Memory B cell (primary cell): ENCODE data around the gene BCAP29.

Source experiments
- ATAC-seq: fragments of 150-1000 bp; cut with Tn5 transposase; 2 replicates; pipeline ENCODE4 v1.10.0; 2021; ENCODE audit warnings: low read depth, mild to moderate bottlenecking, moderate library complexity
- DNase-seq, 2 donors: peaks; one replicate each; pipeline ENCODE4 v3.0.0; 2022; ENCODE audit warnings: low spot score in 2 of 2
- H3K27ac Mint-ChIP-seq: one replicate; pipeline ENCODE4 v1.8.0; 2022; ENCODE audit warnings: mild to moderate bottlenecking, moderate library complexity, mixed read lengths
- H3K27me3 Mint-ChIP-seq: one replicate; pipeline ENCODE4 v1.8.0; 2022; ENCODE audit warnings: mixed read lengths
- H3K36me3 Mint-ChIP-seq: one replicate; pipeline ENCODE4 v1.8.0; 2022; ENCODE audit warnings: mild to moderate bottlenecking, mixed read lengths
- H3K4me1 Mint-ChIP-seq: one replicate; pipeline ENCODE4 v1.8.0; 2022; ENCODE audit warnings: mixed read lengths
- H3K4me3 Mint-ChIP-seq: one replicate; pipeline ENCODE4 v1.8.0; 2022; ENCODE audit warnings: mild to moderate bottlenecking, moderate library complexity, mixed read lengths
- H3K9me3 Mint-ChIP-seq: one replicate; pipeline ENCODE4 v1.8.0; 2022; ENCODE audit warnings: mixed read lengths

The BCAP29 gene

DNA sequence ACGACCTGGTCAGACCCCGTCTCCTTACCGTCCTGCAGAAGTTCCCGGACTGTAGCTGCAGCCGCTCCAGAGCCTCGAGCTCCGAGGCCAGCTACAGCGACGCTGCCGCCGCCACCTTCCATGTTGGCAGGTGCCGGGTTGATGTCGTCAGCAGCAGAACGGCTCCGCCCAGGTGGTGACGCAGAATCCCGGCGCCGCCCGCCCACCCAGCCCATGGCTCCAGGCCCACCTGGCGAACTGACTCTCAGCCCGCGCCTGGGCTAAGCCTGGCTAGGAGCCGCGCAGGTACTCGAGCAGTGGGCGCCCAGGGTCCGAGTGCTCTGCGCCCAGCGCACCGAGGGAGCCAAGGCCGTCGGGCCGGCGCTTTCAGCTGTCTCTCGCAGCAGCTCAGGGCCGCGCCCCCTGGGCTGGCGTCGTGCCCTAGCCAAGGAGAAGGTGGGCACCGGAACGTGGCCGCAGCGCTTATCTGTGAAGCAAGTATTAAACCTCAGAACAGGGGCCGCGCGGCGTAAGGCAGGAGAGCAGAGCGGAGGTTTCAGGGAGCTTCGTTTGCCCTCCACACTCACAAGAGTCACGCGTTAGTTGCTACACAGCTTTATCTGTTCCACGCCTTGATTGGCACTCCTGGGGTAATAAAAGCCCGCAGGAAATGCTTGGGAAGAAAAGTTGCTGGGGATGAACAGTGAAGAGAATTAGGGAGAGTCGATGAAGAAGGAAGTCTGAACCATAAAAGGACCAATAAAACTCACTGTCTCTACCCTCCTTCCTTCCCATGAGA, 16.1 kb upstream of the BCAP29 start, which contains the start of the genes COG5 and DUS4L:
TSS of gene COG5 (minus strand) at position 146 of the 778 bp plus-strand sequence. CDS start at position 122, 24 bp downstream.
TSS of gene DUS4L (plus strand) at position 197 of the 778 bp plus-strand sequence. CDS start 3,100 bp downstream, outside the sequence.
- Mint-ChIP-seq H3K4me3 (peak within 1 kb of the TSS; percentile 95), H3K36me3 (peaks cover 5% of the 10 kb centered on the region), H3K27ac (peak within 1 kb of the TSS; percentile 84), H3K27me3 (no peaks in the 10 kb centered on the region), H3K4me1 (peaks cover 42% of the 10 kb centered on the region), H3K9me3 (no peaks in the 10 kb centered on the region)
- DNase-seq (peak; percentile 76 to 89), ATAC-seq (peak; percentile 82)

DNA sequence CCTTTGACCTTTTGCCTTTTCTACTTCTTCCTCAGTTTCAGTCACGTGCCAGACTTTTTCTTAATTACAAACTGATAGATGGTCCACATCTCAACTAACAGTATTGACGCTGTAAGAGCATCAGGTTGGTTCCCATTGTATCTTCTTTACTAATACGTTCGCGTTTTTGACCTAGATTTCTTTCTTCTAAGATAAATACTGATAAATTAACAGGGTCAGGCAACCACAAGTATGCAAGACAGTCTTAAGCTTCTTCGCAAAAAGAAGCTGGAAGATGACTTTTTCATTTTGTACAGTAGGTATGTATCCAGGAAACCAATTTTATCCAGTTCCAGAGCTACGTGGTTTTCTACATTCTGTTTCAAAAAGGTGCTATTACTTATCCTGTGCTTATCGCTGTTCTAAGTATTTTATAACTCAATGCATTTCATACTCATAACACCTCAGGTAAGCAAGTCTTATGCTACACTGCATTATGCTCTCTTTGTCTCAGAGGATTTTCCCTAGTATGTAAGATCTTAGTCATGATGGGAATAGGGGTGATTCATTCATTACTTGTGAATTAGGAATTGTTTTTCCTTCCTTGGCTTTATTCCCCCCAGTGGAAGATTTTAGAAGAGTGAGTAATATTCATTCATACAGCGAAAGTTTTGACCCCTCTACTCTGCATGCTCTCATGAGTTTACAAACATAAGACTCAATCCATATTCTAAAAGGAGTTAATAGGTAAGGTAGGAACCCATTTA, 15.3 kb upstream of the BCAP29 start:
- H3K27me3 Mint-ChIP-seq: no peaks in the 10 kb centered on the region
- H3K9me3 Mint-ChIP-seq: no peaks in the 10 kb centered on the region
- peak overlapping the region; percentile 95 for H3K4me3 Mint-ChIP-seq
- ATAC-seq (no peak), DNase-seq (no peak)
- H3K4me1 Mint-ChIP-seq: peaks cover 40% of the 10 kb centered on the region
- H3K27ac Mint-ChIP-seq: peak overlapping the region; percentile 84
- H3K36me3 Mint-ChIP-seq: peaks cover 7% of the 10 kb centered on the region

DNA sequence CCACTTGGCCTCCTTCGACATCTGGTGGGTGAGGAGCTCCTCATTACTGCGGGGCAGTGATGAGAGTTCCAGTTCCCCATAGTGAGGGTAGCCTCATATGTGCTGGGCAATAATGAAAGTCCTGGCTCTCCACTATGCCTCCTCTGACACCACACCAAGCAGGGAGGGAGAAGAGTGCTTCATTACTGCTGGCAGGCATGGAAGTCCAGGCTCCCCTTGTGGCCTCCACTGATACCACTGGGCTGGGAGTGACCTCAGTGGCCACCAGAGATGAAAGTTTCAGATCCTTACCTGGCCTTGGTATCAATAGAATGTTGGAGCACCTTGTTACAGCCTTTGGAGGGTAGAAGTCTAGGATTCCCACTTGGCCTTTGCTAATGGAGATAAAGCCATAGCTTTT, 9.7 kb upstream of the BCAP29 start:
- peaks cover 14% of the 10 kb centered on the region for H3K36me3 Mint-ChIP-seq
- ATAC-seq: no peak
- no peaks in the 10 kb centered on the region for H3K9me3 Mint-ChIP-seq
- H3K4me1 Mint-ChIP-seq: peaks cover 3% of the 10 kb centered on the region
- H3K4me3 Mint-ChIP-seq: no peak overlapping the region
- DNase-seq: no peak
- no peaks in the 10 kb centered on the region for H3K27me3 Mint-ChIP-seq
- H3K27ac Mint-ChIP-seq: no peak overlapping the region

DNA sequence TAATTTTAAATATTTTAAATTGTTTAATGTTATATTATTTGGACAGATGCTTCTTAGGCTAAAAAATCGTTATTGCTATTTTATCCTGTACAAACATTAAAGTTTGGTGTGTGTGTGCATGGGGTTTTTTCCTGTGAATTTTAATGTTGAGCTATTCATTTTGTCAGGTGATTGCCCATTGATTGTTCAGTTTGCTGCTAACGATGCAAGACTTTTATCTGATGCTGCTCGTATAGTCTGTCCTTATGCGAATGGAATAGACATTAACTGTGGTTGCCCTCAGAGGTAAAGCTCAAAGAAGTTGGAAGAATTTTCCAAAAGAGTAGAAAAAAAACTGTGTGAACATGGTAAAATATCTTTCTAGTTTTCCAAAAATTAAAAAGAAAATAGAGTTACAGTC, 6.5 kb upstream of the BCAP29 start:
- H3K9me3 Mint-ChIP-seq: no peaks in the 10 kb centered on the region
- H3K36me3 Mint-ChIP-seq: peaks cover 11% of the 10 kb centered on the region
- DNase-seq (no peak), ATAC-seq (no peak)
- H3K27ac Mint-ChIP-seq: no peak overlapping the region
- H3K4me1 Mint-ChIP-seq: no peaks in the 10 kb centered on the region
- no peak overlapping the region for H3K4me3 Mint-ChIP-seq
- H3K27me3 Mint-ChIP-seq: no peaks in the 10 kb centered on the region

DNA sequence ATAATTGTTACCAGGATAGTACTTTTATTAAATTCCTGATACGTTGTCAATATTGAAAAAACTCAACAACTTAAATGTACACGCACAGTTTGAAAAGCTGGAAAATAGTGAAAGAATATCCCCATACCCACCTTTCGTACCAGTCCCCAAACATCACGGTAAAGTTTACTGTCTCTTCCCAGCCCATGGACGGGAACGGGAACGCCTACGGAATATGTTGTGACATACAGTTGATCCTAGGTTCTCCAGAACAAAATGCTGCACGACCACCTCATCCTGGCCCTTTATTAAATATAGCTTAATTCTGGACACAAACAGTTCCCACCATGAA, 527 bp upstream of the BCAP29 start:
- peak overlapping the region; percentile 87 for H3K4me3 Mint-ChIP-seq
- H3K9me3 Mint-ChIP-seq: no peaks in the 10 kb centered on the region
- H3K27ac Mint-ChIP-seq: peak overlapping the region; percentile 84
- H3K27me3 Mint-ChIP-seq: no peaks in the 10 kb centered on the region
- H3K4me1 Mint-ChIP-seq: peaks cover 13% of the 10 kb centered on the region
- DNase-seq: no peak
- no peak for ATAC-seq
- peaks cover 2% of the 10 kb centered on the region for H3K36me3 Mint-ChIP-seq

DNA sequence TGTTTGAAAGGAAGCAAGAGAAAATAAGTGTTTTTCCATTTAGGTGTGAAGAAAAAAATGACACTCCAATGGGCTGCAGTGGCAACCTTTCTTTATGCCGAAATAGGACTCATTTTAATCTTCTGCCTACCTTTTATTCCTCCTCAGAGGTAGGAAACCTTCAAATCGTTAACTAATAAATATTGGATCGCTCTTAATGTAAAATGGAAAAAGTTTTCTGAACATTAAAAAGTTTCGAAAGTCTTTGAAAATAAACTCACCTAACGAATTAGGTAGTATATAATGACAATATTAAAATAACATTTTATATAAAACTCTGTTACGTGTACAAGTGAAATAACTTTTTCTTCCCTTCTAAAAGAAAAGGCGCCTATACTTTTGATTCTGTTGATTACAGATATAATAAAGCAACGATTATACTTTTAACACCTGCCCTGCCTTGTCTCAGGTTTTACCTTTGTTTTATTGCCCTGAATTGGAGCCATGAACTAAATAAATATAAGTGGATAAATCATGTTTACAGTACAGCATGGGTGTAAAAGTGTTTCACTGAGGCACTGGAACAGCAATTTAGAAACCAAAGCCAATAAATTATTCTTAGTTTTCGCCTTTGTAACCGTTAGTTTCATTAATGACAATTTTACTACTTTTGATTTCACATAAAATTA, 804 bp downstream of the BCAP29 start:
- H3K36me3 Mint-ChIP-seq: no peaks in the 10 kb centered on the region
- ATAC-seq: no peak
- H3K27ac Mint-ChIP-seq: peak overlapping the region; percentile 84
- DNase-seq: no peak
- peaks cover 13% of the 10 kb centered on the region for H3K4me1 Mint-ChIP-seq
- H3K4me3 Mint-ChIP-seq: peak overlapping the region; percentile 87
- no peaks in the 10 kb centered on the region for H3K27me3 Mint-ChIP-seq
- H3K9me3 Mint-ChIP-seq: no peaks in the 10 kb centered on the region

DNA sequence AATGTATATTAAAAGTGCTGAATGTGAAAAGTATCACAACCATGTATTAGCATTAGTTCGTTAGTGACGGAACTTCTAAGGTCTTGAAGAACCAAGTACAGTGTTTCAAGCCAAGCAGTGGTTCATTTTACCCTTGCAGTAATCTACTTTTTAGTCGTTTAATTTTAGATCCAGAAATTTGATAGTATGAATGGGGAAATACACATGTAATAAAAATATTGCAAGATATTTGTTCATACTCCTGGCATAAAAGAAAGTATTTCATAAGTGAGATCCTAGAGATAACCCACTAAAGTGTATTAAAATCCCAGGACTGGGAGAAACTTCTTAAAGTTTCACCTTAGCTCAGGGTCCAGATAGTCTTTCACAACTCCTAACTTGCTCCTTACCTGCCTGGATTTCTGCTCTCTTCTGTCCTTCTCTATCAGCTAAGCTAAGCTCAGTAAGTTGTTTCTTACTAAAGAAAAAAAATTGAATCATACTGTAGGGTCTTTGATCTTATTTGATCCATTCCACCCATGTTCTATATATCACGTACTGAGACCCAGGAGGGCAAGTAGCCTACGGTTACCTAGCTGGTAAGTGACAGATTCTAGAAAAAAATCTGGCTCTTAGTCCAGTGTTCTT, 1.5 kb downstream of the BCAP29 start:
- ATAC-seq (no peak), DNase-seq (no peak)
- Mint-ChIP-seq H3K27ac (peak overlapping the region; percentile 84), H3K9me3 (no peaks in the 10 kb centered on the region), H3K36me3 (peaks cover 2% of the 10 kb centered on the region), H3K27me3 (no peaks in the 10 kb centered on the region), H3K4me3 (peak overlapping the region; percentile 30), H3K4me1 (peaks cover 13% of the 10 kb centered on the region)

DNA sequence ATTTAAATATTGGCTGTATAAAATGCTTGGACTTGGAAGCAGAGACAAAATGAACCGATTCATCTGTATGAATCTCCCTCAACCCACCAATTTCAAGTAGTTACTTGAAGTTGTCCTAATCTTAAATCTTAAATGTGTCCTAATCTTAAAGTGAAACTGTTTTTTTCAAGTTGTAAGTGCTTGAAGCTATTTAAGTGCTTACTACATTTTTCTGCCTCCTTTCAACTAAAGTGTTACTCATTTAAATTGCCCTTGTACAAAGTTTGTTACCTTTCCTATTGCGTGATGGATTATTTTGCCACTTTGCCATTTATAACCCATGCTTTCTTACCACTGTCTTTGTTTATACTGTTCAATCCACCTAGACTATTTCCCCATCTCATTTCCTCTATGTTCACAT, 2.8 kb downstream of the BCAP29 start:
- H3K27me3 Mint-ChIP-seq: no peaks in the 10 kb centered on the region
- H3K4me1 Mint-ChIP-seq: peaks cover 13% of the 10 kb centered on the region
- no peak overlapping the region for H3K27ac Mint-ChIP-seq
- H3K4me3 Mint-ChIP-seq: no peak overlapping the region
- no peaks in the 10 kb centered on the region for H3K9me3 Mint-ChIP-seq
- no peak for DNase-seq
- no peak for ATAC-seq
- H3K36me3 Mint-ChIP-seq: peaks cover 2% of the 10 kb centered on the region

DNA sequence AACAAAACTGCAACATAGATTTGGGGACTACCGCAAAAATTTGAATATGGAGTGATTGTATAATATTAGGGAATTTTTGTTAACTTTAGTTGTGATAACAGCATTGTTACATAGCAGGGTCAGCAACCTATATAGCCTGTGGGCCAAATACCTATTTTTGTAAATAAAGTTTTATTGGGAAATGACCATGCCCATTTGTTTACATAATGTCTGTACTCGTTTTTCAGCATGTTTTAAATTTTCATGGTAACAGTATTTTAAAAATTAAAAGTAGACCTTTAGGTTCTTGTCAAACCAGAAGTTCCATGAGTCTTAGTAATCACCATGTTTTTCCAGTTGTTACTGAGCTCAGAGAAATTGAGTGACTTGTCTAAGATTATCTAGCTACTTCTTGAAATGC, 4.7 kb downstream of the BCAP29 start:
- peaks cover 11% of the 10 kb centered on the region for H3K4me1 Mint-ChIP-seq
- peaks cover 6% of the 10 kb centered on the region for H3K36me3 Mint-ChIP-seq
- no peaks in the 10 kb centered on the region for H3K9me3 Mint-ChIP-seq
- no peak for DNase-seq
- ATAC-seq: no peak
- H3K27ac Mint-ChIP-seq: no peak overlapping the region
- H3K4me3 Mint-ChIP-seq: no peak overlapping the region
- no peaks in the 10 kb centered on the region for H3K27me3 Mint-ChIP-seq

DNA sequence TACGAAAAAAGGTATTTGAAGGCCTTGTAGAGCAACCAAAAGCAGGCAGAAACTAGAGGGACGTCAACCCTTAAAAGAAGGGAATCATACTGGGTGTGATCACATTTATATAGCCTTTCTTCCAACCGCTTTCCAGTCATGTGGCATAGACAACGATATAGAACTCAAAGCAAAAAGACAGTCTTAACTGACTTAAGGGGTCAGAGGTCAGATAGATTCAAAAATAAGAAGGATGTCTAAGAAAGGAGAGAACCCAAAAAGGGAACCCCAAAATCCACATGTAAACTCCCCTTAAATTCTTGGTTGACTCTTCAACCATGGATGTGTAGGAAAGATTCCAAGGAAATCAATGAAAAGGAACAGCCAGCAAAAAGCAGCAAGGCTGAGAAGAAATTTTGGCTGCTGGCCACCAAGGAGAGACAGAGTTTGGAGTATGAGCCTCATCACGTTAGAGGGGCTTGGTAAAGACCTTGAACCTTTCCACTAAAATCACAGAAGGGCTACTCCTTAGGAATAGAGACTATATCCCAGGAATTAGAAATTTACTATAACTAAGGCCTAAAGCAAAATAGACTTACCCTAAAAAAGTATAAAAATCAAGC, 8.6 kb downstream of the BCAP29 start:
- H3K36me3 Mint-ChIP-seq: peaks cover 9% of the 10 kb centered on the region
- H3K9me3 Mint-ChIP-seq: no peaks in the 10 kb centered on the region
- H3K4me1 Mint-ChIP-seq: peaks cover 3% of the 10 kb centered on the region
- no peak for ATAC-seq
- H3K27ac Mint-ChIP-seq: no peak overlapping the region
- no peak for DNase-seq
- H3K27me3 Mint-ChIP-seq: no peaks in the 10 kb centered on the region
- no peak overlapping the region for H3K4me3 Mint-ChIP-seq

DNA sequence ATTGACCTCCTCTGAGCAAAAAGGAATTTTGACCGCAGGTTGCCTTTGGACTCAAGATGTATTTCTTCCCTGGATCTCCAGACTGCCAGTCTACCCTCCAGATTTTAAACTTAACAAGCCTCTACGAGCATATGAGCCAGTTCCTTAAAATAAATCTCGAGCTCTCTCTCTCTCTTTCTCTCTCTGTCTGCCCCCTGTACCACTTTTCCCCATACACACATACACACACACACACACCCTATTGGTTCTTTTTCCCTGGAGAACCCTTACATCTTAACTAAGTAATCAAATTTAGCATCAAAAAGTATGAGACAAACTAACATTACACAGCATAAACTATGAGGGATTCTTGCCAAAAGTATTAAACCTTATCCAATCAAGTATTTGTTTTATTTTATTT, 11.4 kb downstream of the BCAP29 start:
- ATAC-seq: no peak
- peaks cover 3% of the 10 kb centered on the region for H3K4me1 Mint-ChIP-seq
- peak overlapping the region; percentile 5 for H3K27ac Mint-ChIP-seq
- peaks cover 11% of the 10 kb centered on the region for H3K36me3 Mint-ChIP-seq
- no peak for DNase-seq
- no peak overlapping the region for H3K4me3 Mint-ChIP-seq
- no peaks in the 10 kb centered on the region for H3K9me3 Mint-ChIP-seq
- H3K27me3 Mint-ChIP-seq: no peaks in the 10 kb centered on the region

DNA sequence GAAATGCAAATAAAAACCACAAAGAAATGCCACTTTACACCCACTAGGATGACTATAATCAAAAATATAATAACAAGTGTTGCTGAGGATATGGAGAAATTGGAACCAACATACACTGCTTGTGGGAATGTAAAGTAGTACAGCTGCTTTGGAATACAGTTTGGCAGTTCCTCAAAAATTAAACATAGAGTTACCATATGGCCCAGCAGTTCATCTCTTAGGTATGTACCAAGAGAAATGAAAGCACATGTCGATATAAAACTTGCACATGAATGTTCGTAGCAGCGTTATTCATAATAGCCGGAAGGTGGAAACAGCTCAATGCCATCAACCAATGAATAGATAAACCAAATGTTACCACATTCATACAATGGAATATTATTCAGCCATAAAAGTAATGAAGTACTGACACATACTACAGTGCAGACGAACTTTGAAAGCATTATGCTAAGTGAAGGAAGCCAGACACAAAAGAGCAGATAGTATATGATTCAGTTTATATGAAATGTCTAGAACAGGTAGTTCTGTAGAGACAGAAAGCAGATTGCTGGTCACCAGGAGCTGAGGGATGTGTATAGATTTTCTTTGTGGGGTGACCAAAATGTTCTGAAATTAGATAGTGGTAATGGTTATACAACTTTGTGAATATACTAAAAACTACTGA, 12.4 kb downstream of the BCAP29 start:
- peaks cover 3% of the 10 kb centered on the region for H3K4me1 Mint-ChIP-seq
- H3K9me3 Mint-ChIP-seq: no peaks in the 10 kb centered on the region
- no peak for ATAC-seq
- H3K27me3 Mint-ChIP-seq: no peaks in the 10 kb centered on the region
- DNase-seq: no peak
- no peak overlapping the region for H3K27ac Mint-ChIP-seq
- peaks cover 11% of the 10 kb centered on the region for H3K36me3 Mint-ChIP-seq
- H3K4me3 Mint-ChIP-seq: no peak overlapping the region

DNA sequence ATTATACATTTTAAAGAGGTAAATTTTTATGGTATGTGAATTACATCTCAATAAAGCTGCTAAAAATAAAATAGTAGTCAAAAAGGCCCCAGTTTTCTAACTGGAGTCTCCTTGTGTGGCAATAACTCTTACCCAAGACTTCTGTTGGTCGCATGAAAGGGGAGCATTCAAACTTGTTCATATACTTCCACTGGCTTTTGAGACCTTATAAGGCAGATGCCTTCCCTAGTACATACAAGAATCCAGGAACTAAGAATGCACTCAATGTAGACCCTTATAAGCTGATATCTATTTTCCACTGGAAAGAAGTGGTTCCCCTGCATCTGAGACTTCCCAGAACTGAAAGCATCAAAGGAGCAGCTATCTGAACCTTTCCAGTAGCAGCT, 13.0 kb downstream of the BCAP29 start:
- DNase-seq: no peak
- no peak overlapping the region for H3K27ac Mint-ChIP-seq
- H3K36me3 Mint-ChIP-seq: peaks cover 12% of the 10 kb centered on the region
- ATAC-seq: no peak
- no peaks in the 10 kb centered on the region for H3K27me3 Mint-ChIP-seq
- H3K9me3 Mint-ChIP-seq: no peaks in the 10 kb centered on the region
- peaks cover 3% of the 10 kb centered on the region for H3K4me1 Mint-ChIP-seq
- no peak overlapping the region for H3K4me3 Mint-ChIP-seq
